ENCODE results near the gene EXOC2.

- TF ChIP-seq CTCF (IDR thresholded peaks at IDR 0.05; ENCODE audit: insufficient read depth, low read depth, low read length) = no peak
- TF ChIP-seq EZH2 (IDR thresholded peaks at IDR 0.05; ENCODE audit: insufficient read depth, low read length) = no peak
Observed at GRCh38 chr6:706146-706545, 13.2 kb upstream of the EXOC2 start.
